GM19023 (cell line): ENCODE data around the gene VAMP1.
"Not testable (repeated sequence)": the region's sequence is repeated elsewhere in the genome, so short reads cannot be mapped to it uniquely, and the experiment has no call there.

Source experiments
- ATAC-seq: cut with Tn5 transposase; IDR thresholded peaks from one replicate; pipeline ENCODE4 v1.9.1; 2021; ENCODE audit warnings: mild to moderate bottlenecking, moderate library complexity; ENCODE audit not compliant: unreplicated experiment

Gene VAMP1

GRCh38 chr12:6452245-6452943 lies 18.1 kb downstream of the VAMP1 start:
- peak; percentile 7 for ATAC-seq

- peak; percentile 60 for ATAC-seq
These were observed 18.9 kb downstream of the VAMP1 start, which contains the start of gene TAPBPL for GRCh38 chr12:6451348-6452244. TAPBPL (plus strand) TSS chr12:6452042; CDS start chr12:6452249, 207 bp downstream.

- no peak for ATAC-seq
These were observed 19.6 kb downstream of the VAMP1 start for GRCh38 chr12:6450869-6451347.

- no peak for ATAC-seq
These were observed 20.2 kb downstream of the VAMP1 start for GRCh38 chr12:6450091-6450868.

- ATAC-seq, result no peak
These were observed 25.5 kb downstream of the VAMP1 start, which contains the start of gene CD27 for GRCh38 chr12:6444704-6445688. CD27 (plus strand) TSS chr12:6444955; CDS start chr12:6445096, 141 bp downstream.

- ATAC-seq, result no peak
These were observed 26.4 kb downstream of the VAMP1 start for GRCh38 chr12:6444031-6444430.

- ATAC-seq, result no peak
These were observed 27.0 kb downstream of the VAMP1 start for GRCh38 chr12:6443361-6443983.

GRCh38 chr12:6442836-6443235 lies 27.6 kb downstream of the VAMP1 start:
- no peak for ATAC-seq

- no peak for ATAC-seq
These were observed 30.1 kb downstream of the VAMP1 start for GRCh38 chr12:6440391-6440790.

GRCh38 chr12:6438345-6438744 lies 32.1 kb downstream of the VAMP1 start:
- ATAC-seq, result no peak

GRCh38 chr12:6437586-6437985 lies 32.9 kb downstream of the VAMP1 start:
- ATAC-seq, result no peak

- ATAC-seq, result no peak
These were observed 34.3 kb downstream of the VAMP1 start for GRCh38 chr12:6435961-6436715.

- ATAC-seq, result no peak
These were observed 36.0 kb downstream of the VAMP1 start for GRCh38 chr12:6434205-6435140.

GRCh38 chr12:6432991-6433390 lies 37.5 kb downstream of the VAMP1 start:
- ATAC-seq, result no peak

GRCh38 chr12:6430124-6430989 lies 40.1 kb downstream of the VAMP1 start:
- no peak for ATAC-seq

- no peak for ATAC-seq
These were observed 42.2 kb downstream of the VAMP1 start for GRCh38 chr12:6428326-6428725.

- not testable (repeated sequence) for ATAC-seq
These were observed 42.7 kb downstream of the VAMP1 start for GRCh38 chr12:6427796-6428195.
